Measurements from ENCODE around the gene KLK13.

KLK13 gene

GRCh38 chr19:51108066-51108804 is 43.3 kb upstream of the KLK13 start, which contains the start of gene CTU1:
Gene CTU1, minus strand, starts transcription at chr19:51108409. Its CDS starts 3,840 bp downstream, at chr19:51104569.
- TF ChIP-seq MAX (IDR thresholded peaks at IDR 0.05) (peak; percentile 82), USF1 (IDR thresholded peaks at IDR 0.05) (peak; percentile 46; the same call in 1 of the 2 replicates), CREB1 (IDR thresholded peaks at IDR 0.05; ENCODE audit: low read depth) (peak; percentile 57; the same call in 1 of the 2 replicates), EGR1 (IDR thresholded peaks at IDR 0.05) (no peak), RAD21 (IDR thresholded peaks at IDR 0.05; ENCODE audit: low read depth) (no peak), YY1 (IDR thresholded peaks at IDR 0.05; ENCODE audit: low read depth) (peak; percentile 58), FOXM1 (IDR thresholded peaks at IDR 0.05; ENCODE audit: borderline replicate concordance, low read depth) (peak; percentile 47; the same call in 1 of the 2 replicates), TAF1 (IDR thresholded peaks at IDR 0.05; ENCODE audit: low read depth) (peak; percentile 52; the same call in 1 of the 2 replicates), NFIC (IDR thresholded peaks at IDR 0.05) (no peak), EP300 (IDR thresholded peaks at IDR 0.05; ENCODE audit: borderline replicate concordance) (peak; percentile 27; the same call in 1 of the 2 replicates), TEAD4 (IDR thresholded peaks at IDR 0.05) (no peak), TCF12 (IDR thresholded peaks at IDR 0.05; ENCODE audit: low read depth) (peak; percentile 70), ZBTB7A (IDR thresholded peaks at IDR 0.05; ENCODE audit: low read depth) (0 out of 2 replicates have a peak, but pooled peaks have one; percentile 44)

GRCh38 chr19:51107406-51108065 is 42.6 kb upstream of the KLK13 start:
- TF ChIP-seq REST (IDR thresholded peaks at IDR 0.05; ENCODE audit: low read depth) = no peak
- no peak for TF ChIP-seq TEAD4 (IDR thresholded peaks at IDR 0.05)
- TF ChIP-seq ZBTB7A (IDR thresholded peaks at IDR 0.05; ENCODE audit: low read depth) = no peak
- TF ChIP-seq TCF12 (IDR thresholded peaks at IDR 0.05; ENCODE audit: low read depth) = no peak
- no peak for TF ChIP-seq FOXM1 (IDR thresholded peaks at IDR 0.05; ENCODE audit: borderline replicate concordance, low read depth)
- TF ChIP-seq RAD21 (IDR thresholded peaks at IDR 0.05; ENCODE audit: low read depth) = no peak
- TF ChIP-seq TAF1 (IDR thresholded peaks at IDR 0.05; ENCODE audit: low read depth) = no peak
- TF ChIP-seq CREB1 (IDR thresholded peaks at IDR 0.05; ENCODE audit: low read depth) = no peak
- no peak for TF ChIP-seq YY1 (IDR thresholded peaks at IDR 0.05; ENCODE audit: low read depth)
- TF ChIP-seq EP300 (IDR thresholded peaks at IDR 0.05; ENCODE audit: borderline replicate concordance) = no peak
- TF ChIP-seq EGR1 (IDR thresholded peaks at IDR 0.05) = no peak
- TF ChIP-seq USF1 (IDR thresholded peaks at IDR 0.05) = no peak
- no peak for TF ChIP-seq CEBPB (IDR thresholded peaks at IDR 0.05)
- TF ChIP-seq MAX (IDR thresholded peaks at IDR 0.05) = no peak
- no peak for TF ChIP-seq NFIC (IDR thresholded peaks at IDR 0.05)

GRCh38 chr19:51103926-51104341 is 39.0 kb upstream of the KLK13 start:
- no peak for TF ChIP-seq FOXM1 (IDR thresholded peaks at IDR 0.05; ENCODE audit: borderline replicate concordance, low read depth)
- TF ChIP-seq RAD21 (IDR thresholded peaks at IDR 0.05; ENCODE audit: low read depth) = no peak
- no peak for TF ChIP-seq YY1 (IDR thresholded peaks at IDR 0.05; ENCODE audit: low read depth)
- TF ChIP-seq ZBTB7A (IDR thresholded peaks at IDR 0.05; ENCODE audit: low read depth) = no peak
- TF ChIP-seq MAX (IDR thresholded peaks at IDR 0.05) = no peak
- TF ChIP-seq TEAD4 (IDR thresholded peaks at IDR 0.05) = no peak
- no peak for TF ChIP-seq EGR1 (IDR thresholded peaks at IDR 0.05)
- no peak for TF ChIP-seq TCF12 (IDR thresholded peaks at IDR 0.05; ENCODE audit: low read depth)
- no peak for TF ChIP-seq USF1 (IDR thresholded peaks at IDR 0.05)
- TF ChIP-seq CEBPB (IDR thresholded peaks at IDR 0.05) = no peak
- TF ChIP-seq EP300 (IDR thresholded peaks at IDR 0.05; ENCODE audit: borderline replicate concordance) = no peak
- TF ChIP-seq REST (IDR thresholded peaks at IDR 0.05; ENCODE audit: low read depth) = no peak
- TF ChIP-seq TAF1 (IDR thresholded peaks at IDR 0.05; ENCODE audit: low read depth) = no peak
- TF ChIP-seq CREB1 (IDR thresholded peaks at IDR 0.05; ENCODE audit: low read depth) = no peak

GRCh38 chr19:51102991-51103390 is 38.1 kb upstream of the KLK13 start:
- TF ChIP-seq USF1 (IDR thresholded peaks at IDR 0.05) = no peak
- TF ChIP-seq FOXM1 (IDR thresholded peaks at IDR 0.05; ENCODE audit: borderline replicate concordance, low read depth) = no peak
- TF ChIP-seq MAX (IDR thresholded peaks at IDR 0.05) = no peak
- TF ChIP-seq EGR1 (IDR thresholded peaks at IDR 0.05) = no peak
- TF ChIP-seq CEBPB (IDR thresholded peaks at IDR 0.05) = no peak
- TF ChIP-seq YY1 (IDR thresholded peaks at IDR 0.05; ENCODE audit: low read depth) = no peak
- TF ChIP-seq REST (IDR thresholded peaks at IDR 0.05; ENCODE audit: low read depth) = no peak
- TF ChIP-seq TEAD4 (IDR thresholded peaks at IDR 0.05) = no peak
- TF ChIP-seq TCF12 (IDR thresholded peaks at IDR 0.05; ENCODE audit: low read depth) = no peak
- TF ChIP-seq ZBTB7A (IDR thresholded peaks at IDR 0.05; ENCODE audit: low read depth) = no peak
